D721Med (cell line): ENCODE data around the gene CFAP251.

Experiments
- DNase-seq: peaks from one replicate; pipeline ENCODE4 v3.0.0; 2011; ENCODE audit warnings: low spot score; ENCODE audit not compliant: insufficient read length
- FAIRE-seq: peaks from 2 replicates; lab custom pipeline; 2011; peaks lifted over from hg19 to GRCh38; lab: Jason Lieb, UNC
- TF ChIP-seq, protein P1 (sequence below): IDR thresholded peaks from 2 replicates; pipeline ENCODE4 v1.5.1; 2012; ENCODE audit warnings: mild to moderate bottlenecking, control low read depth; ENCODE audit not compliant: insufficient read depth; ENCODE audit errors: missing control alignments

CFAP251 gene

DNA sequence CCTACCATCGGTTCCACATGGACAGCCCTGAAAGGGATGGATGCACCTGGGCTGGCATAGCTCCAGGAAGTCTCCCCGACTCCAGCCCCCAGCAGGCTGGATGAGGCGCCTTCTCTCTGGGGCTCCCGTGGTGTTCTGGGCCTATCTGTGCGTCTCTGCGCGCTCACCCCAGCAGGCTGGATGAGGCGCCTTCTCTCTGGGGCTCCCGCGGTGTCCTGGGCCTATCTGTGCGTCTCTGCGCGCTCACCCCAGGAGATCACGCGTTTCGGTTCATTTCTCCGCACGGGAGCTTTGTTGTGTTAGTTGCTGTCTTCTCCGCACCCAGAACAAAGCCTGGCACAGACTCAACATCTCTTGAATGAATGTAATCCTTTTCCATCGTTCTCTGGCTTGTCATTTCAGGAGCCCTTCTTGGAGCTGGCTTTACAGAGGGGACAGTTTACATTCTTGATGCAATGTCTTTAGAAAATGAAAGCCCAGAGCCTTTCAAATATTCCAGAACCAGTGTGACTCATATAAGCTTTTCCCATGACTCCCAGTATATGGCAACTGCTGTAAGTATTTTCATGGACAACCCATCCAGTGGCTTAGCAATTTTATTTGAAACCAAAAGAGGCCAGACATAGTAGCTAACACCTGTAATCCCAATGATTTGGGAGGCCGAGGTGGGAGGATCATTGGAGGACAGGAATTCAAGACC is 40.3 kb downstream of the CFAP251 start:
- DNase-seq (no peak), FAIRE-seq (no peak)
- TF ChIP-seq, protein P1, sequence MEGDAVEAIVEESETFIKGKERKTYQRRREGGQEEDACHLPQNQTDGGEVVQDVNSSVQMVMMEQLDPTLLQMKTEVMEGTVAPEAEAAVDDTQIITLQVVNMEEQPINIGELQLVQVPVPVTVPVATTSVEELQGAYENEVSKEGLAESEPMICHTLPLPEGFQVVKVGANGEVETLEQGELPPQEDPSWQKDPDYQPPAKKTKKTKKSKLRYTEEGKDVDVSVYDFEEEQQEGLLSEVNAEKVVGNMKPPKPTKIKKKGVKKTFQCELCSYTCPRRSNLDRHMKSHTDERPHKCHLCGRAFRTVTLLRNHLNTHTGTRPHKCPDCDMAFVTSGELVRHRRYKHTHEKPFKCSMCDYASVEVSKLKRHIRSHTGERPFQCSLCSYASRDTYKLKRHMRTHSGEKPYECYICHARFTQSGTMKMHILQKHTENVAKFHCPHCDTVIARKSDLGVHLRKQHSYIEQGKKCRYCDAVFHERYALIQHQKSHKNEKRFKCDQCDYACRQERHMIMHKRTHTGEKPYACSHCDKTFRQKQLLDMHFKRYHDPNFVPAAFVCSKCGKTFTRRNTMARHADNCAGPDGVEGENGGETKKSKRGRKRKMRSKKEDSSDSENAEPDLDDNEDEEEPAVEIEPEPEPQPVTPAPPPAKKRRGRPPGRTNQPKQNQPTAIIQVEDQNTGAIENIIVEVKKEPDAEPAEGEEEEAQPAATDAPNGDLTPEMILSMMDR, result no peak

DNA sequence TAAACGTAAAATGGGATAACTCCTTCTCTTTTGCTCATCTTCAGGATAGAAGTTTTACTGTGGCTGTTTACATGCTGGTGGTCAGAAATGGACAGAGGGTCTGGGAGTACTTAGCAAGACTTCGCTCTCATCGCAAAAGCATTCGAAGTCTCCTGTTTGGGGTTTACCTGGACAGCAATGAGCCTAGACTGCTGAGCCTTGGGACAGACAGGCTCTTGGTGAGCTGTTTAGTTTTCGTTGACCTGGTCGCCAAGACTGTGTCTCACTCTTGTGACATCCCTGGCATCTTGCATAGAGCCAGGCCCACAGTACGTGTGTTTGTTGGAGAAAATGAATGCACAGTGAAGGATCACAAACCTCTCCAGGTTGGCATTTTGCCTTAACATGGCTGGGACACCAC is 42.1 kb downstream of the CFAP251 start:
- DNase-seq (no peak), FAIRE-seq (no peak)
- TF ChIP-seq, protein P1, result no peak

DNA sequence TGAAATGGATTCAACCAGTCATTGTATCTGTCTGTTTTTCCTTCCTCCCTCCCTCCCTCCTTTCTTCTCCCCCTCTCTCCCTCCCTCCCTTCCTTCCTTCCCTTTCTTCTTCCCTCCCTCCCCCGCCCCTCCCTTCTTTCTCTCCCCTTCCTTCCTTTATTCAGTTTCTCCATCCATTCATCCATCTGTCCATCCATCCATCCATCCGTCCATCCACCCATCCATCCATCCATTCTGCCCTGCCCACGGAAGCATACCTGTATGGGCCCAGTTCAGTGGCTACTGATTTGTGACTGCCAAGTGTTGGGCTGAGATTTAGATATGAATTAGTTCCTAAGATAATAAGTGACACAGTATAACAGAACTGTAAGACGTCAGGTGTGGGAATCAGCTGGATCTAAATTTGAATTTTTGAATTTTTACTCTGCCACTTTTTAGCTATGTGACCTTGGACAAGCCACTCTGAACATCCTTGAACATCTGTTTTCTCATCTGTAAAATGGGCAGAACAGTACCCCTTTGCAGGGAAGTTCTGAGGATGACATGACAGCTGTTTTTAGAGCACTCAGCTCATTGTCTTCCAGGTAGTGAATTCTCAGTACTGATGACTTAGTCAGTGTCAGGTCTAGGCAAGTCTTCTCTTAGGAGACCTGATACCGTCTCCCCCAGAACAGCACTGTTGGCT is 42.9 kb downstream of the CFAP251 start:
- DNase-seq (no peak), FAIRE-seq (no peak)
- TF ChIP-seq, protein P1, result no peak

DNA sequence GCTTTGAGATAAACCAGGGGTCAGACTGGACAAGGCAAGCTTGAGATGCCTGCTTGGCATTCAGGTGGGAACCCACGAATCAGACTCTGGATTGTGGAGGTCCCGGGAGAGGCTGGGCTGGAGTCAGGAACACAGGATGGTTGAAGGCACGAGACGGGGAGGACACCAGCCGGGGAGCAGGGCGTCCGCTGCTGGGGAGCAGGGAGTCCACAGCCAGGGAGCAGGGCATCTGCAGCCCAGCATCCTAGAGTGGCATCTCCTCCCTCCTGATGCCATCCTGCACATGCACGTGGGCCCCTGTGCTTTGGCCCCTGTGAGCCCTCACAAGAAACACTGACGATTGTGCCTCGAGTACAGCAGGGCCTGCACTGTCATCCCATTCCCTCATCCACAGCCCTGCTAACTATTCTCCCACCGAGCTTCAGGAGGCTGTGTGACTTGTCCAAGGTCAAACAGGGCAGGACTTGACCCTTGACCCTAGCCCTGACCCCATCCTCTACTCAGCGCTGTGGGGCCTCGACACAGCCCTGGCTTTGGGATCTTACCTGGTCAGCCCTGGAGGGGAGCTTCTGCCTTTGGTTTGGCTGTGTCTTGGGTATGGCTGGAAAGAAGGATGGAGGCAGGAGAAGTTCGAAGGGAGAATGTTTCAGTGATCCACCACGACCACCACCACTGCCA is 45.1 kb downstream of the CFAP251 start:
- DNase-seq (no peak), FAIRE-seq (no peak)
- TF ChIP-seq, protein P1, result no peak

DNA sequence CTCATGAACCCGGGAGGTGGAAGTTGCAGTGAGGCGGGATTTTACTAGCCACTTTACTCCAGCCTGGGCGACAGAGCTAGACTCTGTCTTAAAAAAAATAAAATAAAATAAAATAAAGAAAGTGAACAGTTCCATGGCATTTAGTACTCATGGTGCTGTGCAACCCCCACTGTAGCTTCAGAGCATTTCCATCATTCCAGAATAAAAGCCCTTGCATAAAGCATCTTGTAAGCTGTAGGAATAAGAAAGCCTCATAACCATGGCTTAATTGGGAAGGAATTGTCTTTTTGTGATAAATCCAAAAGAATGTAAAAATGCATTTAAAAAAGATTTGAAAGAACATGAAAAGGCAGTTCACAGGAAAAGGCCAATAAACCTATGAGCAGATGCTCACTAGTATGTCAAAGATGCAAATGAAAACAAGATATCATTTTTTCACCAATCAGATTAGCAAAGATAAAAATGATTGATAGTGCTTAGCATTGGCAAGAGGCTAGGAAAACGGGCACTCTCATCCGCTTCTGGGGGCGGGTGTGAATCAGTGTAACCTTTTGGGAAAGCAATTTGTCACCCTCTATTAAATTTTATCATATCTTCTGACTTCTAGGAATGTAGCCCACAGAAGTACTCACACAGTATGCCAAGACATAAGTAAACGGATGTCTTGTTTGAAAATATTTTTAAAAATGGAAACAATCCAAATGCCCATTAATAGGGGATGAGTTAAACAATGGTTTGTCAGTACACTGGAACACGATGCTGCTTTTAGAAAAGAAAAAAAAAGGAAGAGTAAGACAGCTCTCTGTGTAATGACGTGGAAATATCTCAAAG is 46.6 kb downstream of the CFAP251 start:
- FAIRE-seq (no peak), DNase-seq (no peak)
- TF ChIP-seq, protein P1, result no peak

DNA sequence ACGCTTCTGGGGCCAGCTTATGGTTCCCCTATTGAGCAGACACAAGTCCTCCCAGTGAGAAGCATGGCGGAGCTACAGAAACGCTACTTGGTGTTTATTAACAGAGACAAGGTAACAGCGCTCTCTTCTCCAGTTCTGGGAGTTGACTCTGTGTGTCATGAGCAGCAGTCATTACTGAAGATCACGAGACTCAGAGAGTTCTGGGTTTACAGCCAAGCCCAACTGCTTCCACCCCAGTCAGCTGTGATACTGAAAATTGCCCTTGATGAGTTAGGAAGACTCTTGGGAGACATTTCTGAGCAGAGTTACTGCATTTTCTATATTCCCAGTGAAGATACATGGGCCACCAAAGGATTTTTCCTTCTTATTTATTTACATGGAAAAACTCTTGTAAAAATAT is 48.6 kb downstream of the CFAP251 start:
- TF ChIP-seq, protein P1, result no peak
- FAIRE-seq (no peak), DNase-seq (no peak)
